Measurements from ENCODE around the gene TBC1D14. TPM values are rescaled to one million over a fixed set of nuclear protein-coding genes. Genes with fewer than 3 reads are reported as not detected.

Gene TBC1D14
- 19.8 TPM for polyA plus RNA-seq (2013)

GRCh38 chr4:6909113-6909969 lies at the start of gene TBC1D14:
TSS of gene TBC1D14 (plus strand) at chr4:6909826. CDS start at chr4:6923390, 13,564 bp downstream.
- POLR2A ChIA-PET: interaction anchor here (0.6 to 1.2 kb wide), 9 partner anchors 17 to 898 kb away, joined by 3 to 7 read pairs (median 4); partner anchors contain the start of gene MRFAP1
- no peaks in the 10 kb centered on the region for H3K9me3 ChIP-seq (ENCODE audit: control extremely low read depth in 1 of 5, control insufficient read depth in 4 of 5, insufficient read depth in 2 of 5, low read depth in 1 of 5, low read length in 4 of 5)
- peak within 1 kb of the TSS; percentile 71 to 91 (median 83) for H3K4me3 ChIP-seq (ENCODE audit: control insufficient read depth in 1 of 7, extremely low read depth in 1 of 7, insufficient read depth in 4 of 7, low read depth in 2 of 7, low read length in 6 of 7)
- peak within 1 kb of the TSS; percentile 89 to 96 for H3K27ac ChIP-seq (ENCODE audit: insufficient read depth in 1 of 2, low read depth in 1 of 2, low read length in 2 of 2, poor library complexity in 1 of 2, severe bottlenecking in 2 of 2)
- 0% methylated on average over 89 of the region's 108 CpGs for whole genome bisulfite sequencing (ENCODE audit: insufficient coverage)
- H3K27me3 ChIP-seq (replicated peaks in 2 of 5; ENCODE audit: control insufficient read depth in 4 of 5, insufficient read depth in 5 of 5, low read length in 4 of 5): peaks cover 0 to 16% (median 4%) of the 10 kb centered on the region in 5 experiments
- peak; percentile 87 to 91 (median 88) for DNase-seq
- H3K4me1 ChIP-seq (ENCODE audit: control extremely low read depth in 1 of 4, control insufficient read depth in 4 of 4, insufficient read depth in 4 of 4, low read length in 3 of 4): peaks cover 5 to 52% (median 44%) of the 10 kb centered on the region in 4 experiments
- CTCF ChIA-PET: interaction anchor here (0.6 to 3.3 kb wide), 11 partner anchors 15 to 97 kb away, joined by 3 to 14 read pairs (median 4); no protein-coding TSS in a partner anchor
- no peaks in the 10 kb centered on the region for H3K36me3 ChIP-seq (ENCODE audit: control insufficient read depth in 4 of 4, insufficient read depth in 4 of 4, low read length in 3 of 4)

- H3K4me1 ChIP-seq (ENCODE audit: control extremely low read depth in 1 of 4, control insufficient read depth in 4 of 4, insufficient read depth in 4 of 4, low read length in 3 of 4): peaks cover 0 to 12% (median 0%) of the 10 kb centered on the region in 4 experiments
- H3K27me3 ChIP-seq (replicated peaks in 2 of 5; ENCODE audit: control insufficient read depth in 4 of 5, insufficient read depth in 5 of 5, low read length in 4 of 5): no peaks in the 10 kb centered on the region
- DNase-seq: no peak
- H3K27ac ChIP-seq (ENCODE audit: insufficient read depth in 1 of 2, low read depth in 1 of 2, low read length in 2 of 2, poor library complexity in 1 of 2, severe bottlenecking in 2 of 2): no peak overlapping the region
- WGBS (ENCODE audit: insufficient coverage): 90% methylated on average over 6 of the region's 8 CpGs
- ChIA-PET CTCF (interaction anchor here (1.1 to 1.5 kb wide), 4 partner anchors 9 to 17 kb away, joined by 3 to 6 read pairs (median 4); no protein-coding TSS in a partner anchor), POLR2A (no interaction called here)
- H3K36me3 ChIP-seq (ENCODE audit: control insufficient read depth in 4 of 4, insufficient read depth in 4 of 4, low read length in 3 of 4): peaks cover 10 to 45% (median 28%) of the 10 kb centered on the region in 4 experiments
- H3K9me3 ChIP-seq (ENCODE audit: control extremely low read depth in 1 of 5, control insufficient read depth in 4 of 5, insufficient read depth in 2 of 5, low read depth in 1 of 5, low read length in 4 of 5): no peaks in the 10 kb centered on the region
- H3K4me3 ChIP-seq (ENCODE audit: control insufficient read depth in 1 of 7, extremely low read depth in 1 of 7, insufficient read depth in 4 of 7, low read depth in 2 of 7, low read length in 6 of 7): no peak overlapping the region
Measured at GRCh38 chr4:6868386-6868785, 41.2 kb upstream of the TBC1D14 start.

- CTCF ChIA-PET: interaction anchor here (0.8 to 1.7 kb wide), 2 partner anchors 8 to 15 kb away, joined by 3 to 4 read pairs; no protein-coding TSS in a partner anchor
- Histone ChIP-seq H3K27ac (ENCODE audit: insufficient read depth in 1 of 2, low read depth in 1 of 2, low read length in 2 of 2, poor library complexity in 1 of 2, severe bottlenecking in 2 of 2) (no peak overlapping the region), H3K9me3 (ENCODE audit: control extremely low read depth in 1 of 5, control insufficient read depth in 4 of 5, insufficient read depth in 2 of 5, low read depth in 1 of 5, low read length in 4 of 5) (no peaks in the 10 kb centered on the region), H3K4me3 (ENCODE audit: control insufficient read depth in 1 of 7, extremely low read depth in 1 of 7, insufficient read depth in 4 of 7, low read depth in 2 of 7, low read length in 6 of 7) (no peak overlapping the region), H3K36me3 (ENCODE audit: control insufficient read depth in 4 of 4, insufficient read depth in 4 of 4, low read length in 3 of 4) (peaks cover 10 to 48% (median 27%) of the 10 kb centered on the region in 4 experiments), H3K27me3 (replicated peaks in 2 of 5; ENCODE audit: control insufficient read depth in 4 of 5, insufficient read depth in 5 of 5, low read length in 4 of 5) (no peaks in the 10 kb centered on the region), H3K4me1 (ENCODE audit: control extremely low read depth in 1 of 4, control insufficient read depth in 4 of 4, insufficient read depth in 4 of 4, low read length in 3 of 4) (peaks cover 2 to 18% (median 2%) of the 10 kb centered on the region in 4 experiments)
- WGBS (ENCODE audit: insufficient coverage): 100% methylated on average over 2 of the region's 2 CpGs
- POLR2A ChIA-PET: no interaction called here
- no peak for DNase-seq
Measured at GRCh38 chr4:6869944-6870343, 39.7 kb upstream of the TBC1D14 start.

- Histone ChIP-seq H3K36me3 (ENCODE audit: control insufficient read depth in 4 of 4, insufficient read depth in 4 of 4, low read length in 3 of 4) (peaks cover 5 to 35% (median 20%) of the 10 kb centered on the region in 4 experiments), H3K27me3 (replicated peaks in 2 of 5; ENCODE audit: control insufficient read depth in 4 of 5, insufficient read depth in 5 of 5, low read length in 4 of 5) (no peaks in the 10 kb centered on the region)
- CTCF ChIA-PET: interaction anchor here (0.6 to 5.9 kb wide), 46 partner anchors 9 to 199 kb away, joined by 3 to 84 read pairs (median 5); partner anchors contain the start of genes BLOC1S4 and TBC1D14
Measured at GRCh38 chr4:6873291-6873690, 36.3 kb upstream of the TBC1D14 start.

GRCh38 chr4:6873792-6874461 lies 35.7 kb upstream of the TBC1D14 start:
- ChIA-PET POLR2A (interaction anchor here (1.1 kb wide), 1 partner anchor 12 kb away, joined by 4 read pairs; no protein-coding TSS in a partner anchor), CTCF (interaction anchor here (0.6 to 5.9 kb wide), 46 partner anchors 9 to 247 kb away, joined by 3 to 84 read pairs (median 5); partner anchors contain the start of genes BLOC1S4 and TBC1D14)
- Histone ChIP-seq H3K36me3 (ENCODE audit: control insufficient read depth in 4 of 4, insufficient read depth in 4 of 4, low read length in 3 of 4) (peaks cover 9 to 40% (median 24%) of the 10 kb centered on the region in 4 experiments), H3K4me3 (ENCODE audit: control insufficient read depth in 1 of 7, extremely low read depth in 1 of 7, insufficient read depth in 4 of 7, low read depth in 2 of 7, low read length in 6 of 7) (no peak overlapping the region), H3K27ac (ENCODE audit: insufficient read depth in 1 of 2, low read depth in 1 of 2, low read length in 2 of 2, poor library complexity in 1 of 2, severe bottlenecking in 2 of 2) (no peak overlapping the region), H3K4me1 (ENCODE audit: control extremely low read depth in 1 of 4, control insufficient read depth in 4 of 4, insufficient read depth in 4 of 4, low read length in 3 of 4) (peaks cover 4 to 35% (median 17%) of the 10 kb centered on the region in 4 experiments), H3K27me3 (replicated peaks in 2 of 5; ENCODE audit: control insufficient read depth in 4 of 5, insufficient read depth in 5 of 5, low read length in 4 of 5) (no peaks in the 10 kb centered on the region), H3K9me3 (ENCODE audit: control extremely low read depth in 1 of 5, control insufficient read depth in 4 of 5, insufficient read depth in 2 of 5, low read depth in 1 of 5, low read length in 4 of 5) (no peaks in the 10 kb centered on the region)
- DNase-seq: peak; percentile 52 to 73 (median 68)
- WGBS (ENCODE audit: insufficient coverage): 60% methylated on average over 3 of the region's 3 CpGs

More at GRCh38 chr4:6873291-6873690, 36.3 kb upstream of the TBC1D14 start:
- no peak overlapping the region for H3K27ac ChIP-seq (ENCODE audit: insufficient read depth in 1 of 2, low read depth in 1 of 2, low read length in 2 of 2, poor library complexity in 1 of 2, severe bottlenecking in 2 of 2)
- H3K4me1 ChIP-seq (ENCODE audit: control extremely low read depth in 1 of 4, control insufficient read depth in 4 of 4, insufficient read depth in 4 of 4, low read length in 3 of 4): peaks cover 4 to 36% (median 17%) of the 10 kb centered on the region in 4 experiments
- no peak for DNase-seq
- H3K9me3 ChIP-seq (ENCODE audit: control extremely low read depth in 1 of 5, control insufficient read depth in 4 of 5, insufficient read depth in 2 of 5, low read depth in 1 of 5, low read length in 4 of 5): no peaks in the 10 kb centered on the region
- POLR2A ChIA-PET: interaction anchor here (1.1 kb wide), 1 partner anchor 13 kb away, joined by 4 read pairs; no protein-coding TSS in a partner anchor
- no peak overlapping the region for H3K4me3 ChIP-seq (ENCODE audit: control insufficient read depth in 1 of 7, extremely low read depth in 1 of 7, insufficient read depth in 4 of 7, low read depth in 2 of 7, low read length in 6 of 7)

GRCh38 chr4:6874981-6875380 lies 34.6 kb upstream of the TBC1D14 start:
- Histone ChIP-seq H3K4me1 (ENCODE audit: control extremely low read depth in 1 of 4, control insufficient read depth in 4 of 4, insufficient read depth in 4 of 4, low read length in 3 of 4) (peaks cover 4 to 33% (median 17%) of the 10 kb centered on the region in 4 experiments), H3K9me3 (ENCODE audit: control extremely low read depth in 1 of 5, control insufficient read depth in 4 of 5, insufficient read depth in 2 of 5, low read depth in 1 of 5, low read length in 4 of 5) (no peaks in the 10 kb centered on the region), H3K27me3 (replicated peaks in 2 of 5; ENCODE audit: control insufficient read depth in 4 of 5, insufficient read depth in 5 of 5, low read length in 4 of 5) (no peaks in the 10 kb centered on the region), H3K4me3 (ENCODE audit: control insufficient read depth in 1 of 7, extremely low read depth in 1 of 7, insufficient read depth in 4 of 7, low read depth in 2 of 7, low read length in 6 of 7) (no peak overlapping the region), H3K27ac (ENCODE audit: insufficient read depth in 1 of 2, low read depth in 1 of 2, low read length in 2 of 2, poor library complexity in 1 of 2, severe bottlenecking in 2 of 2) (no peak overlapping the region), H3K36me3 (ENCODE audit: control insufficient read depth in 4 of 4, insufficient read depth in 4 of 4, low read length in 3 of 4) (peaks cover 9 to 49% (median 30%) of the 10 kb centered on the region in 4 experiments)
- no peak for DNase-seq
- 93% methylated on average over 4 of the region's 4 CpGs for WGBS (ENCODE audit: insufficient coverage)
- ChIA-PET POLR2A (interaction anchor here (0.8 kb wide), 1 partner anchor 25 kb away, joined by 9 read pairs; no protein-coding TSS in a partner anchor), CTCF (interaction anchor here (0.7 to 5.9 kb wide), 17 partner anchors 11 to 200 kb away, joined by 3 to 84 read pairs (median 7); partner anchors contain the start of genes BLOC1S4 and TBC1D14)

Data from common myeloid progenitor, CD34-positive (primary cell).